LNCaP clone FGC (cell line): Measurements from ENCODE around the gene ZER1.

Experiments used
- DNase-seq: peaks from one replicate; pipeline ENCODE4 v3.0.0-alpha.2; 2011; ENCODE audit warnings: low read depth
- H3K4me3 ChIP-seq: 2 replicates; pipeline ENCODE4 v1.5.1; 2011; ENCODE audit warnings: mild to moderate bottlenecking, low read depth, low read length, control low read depth
- TF ChIP-seq, protein P1 (sequence below): IDR thresholded peaks from 2 replicates; pipeline ENCODE4 v1.5.1; 2012; ENCODE audit warnings: mild to moderate bottlenecking; ENCODE audit not compliant: control insufficient read depth, insufficient read depth; ENCODE audit errors: extremely low read depth

The ZER1 gene

DNA sequence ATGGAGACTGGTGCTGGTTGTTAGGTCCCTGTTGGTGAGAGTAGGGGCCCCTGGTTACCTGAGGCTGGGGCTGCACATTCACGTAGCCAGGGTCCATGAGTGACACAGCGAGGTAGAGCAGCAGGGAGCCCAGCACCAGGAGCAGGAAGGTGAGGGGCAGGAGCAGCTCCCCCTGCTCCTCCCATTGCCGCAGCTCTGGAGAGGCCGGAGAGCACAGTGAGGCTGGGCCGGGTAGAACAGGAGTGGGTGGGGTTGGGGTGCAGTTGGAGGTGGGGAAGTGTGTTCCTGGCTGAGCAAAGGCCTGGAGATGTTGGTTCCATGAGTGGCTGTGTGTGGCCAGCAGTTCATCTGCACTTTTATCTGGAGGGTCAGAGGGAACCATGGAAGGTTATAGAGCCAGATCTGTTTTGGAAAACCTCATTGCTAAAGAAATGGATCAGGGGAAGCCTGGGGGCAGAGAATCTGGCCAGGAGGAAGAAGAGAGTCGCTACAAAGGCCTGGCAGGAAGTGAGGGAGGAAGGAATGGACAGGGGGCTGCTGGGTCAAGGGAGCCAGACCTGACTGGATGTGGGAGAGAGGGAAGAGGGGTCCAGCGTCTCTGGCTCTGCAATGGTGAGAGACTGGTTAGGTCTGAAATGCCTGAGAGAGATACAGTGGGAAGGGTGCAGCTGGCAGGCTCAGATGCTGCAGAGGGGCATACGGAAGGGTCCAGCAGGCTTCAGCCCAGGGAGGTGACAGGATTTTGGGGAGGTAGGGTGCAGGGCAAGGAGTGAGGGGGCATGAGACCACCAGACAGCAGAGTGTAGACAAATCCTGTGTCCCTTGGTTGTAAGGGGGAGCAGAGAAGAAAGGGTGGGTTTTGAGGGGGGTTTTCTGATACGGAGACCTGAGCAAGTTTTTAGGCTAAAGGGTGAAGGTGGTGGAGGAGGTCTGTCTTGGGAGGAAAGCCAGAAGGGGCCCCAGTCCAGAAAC lies 49.1 kb downstream of the ZER1 start:
- TF ChIP-seq, protein P1, sequence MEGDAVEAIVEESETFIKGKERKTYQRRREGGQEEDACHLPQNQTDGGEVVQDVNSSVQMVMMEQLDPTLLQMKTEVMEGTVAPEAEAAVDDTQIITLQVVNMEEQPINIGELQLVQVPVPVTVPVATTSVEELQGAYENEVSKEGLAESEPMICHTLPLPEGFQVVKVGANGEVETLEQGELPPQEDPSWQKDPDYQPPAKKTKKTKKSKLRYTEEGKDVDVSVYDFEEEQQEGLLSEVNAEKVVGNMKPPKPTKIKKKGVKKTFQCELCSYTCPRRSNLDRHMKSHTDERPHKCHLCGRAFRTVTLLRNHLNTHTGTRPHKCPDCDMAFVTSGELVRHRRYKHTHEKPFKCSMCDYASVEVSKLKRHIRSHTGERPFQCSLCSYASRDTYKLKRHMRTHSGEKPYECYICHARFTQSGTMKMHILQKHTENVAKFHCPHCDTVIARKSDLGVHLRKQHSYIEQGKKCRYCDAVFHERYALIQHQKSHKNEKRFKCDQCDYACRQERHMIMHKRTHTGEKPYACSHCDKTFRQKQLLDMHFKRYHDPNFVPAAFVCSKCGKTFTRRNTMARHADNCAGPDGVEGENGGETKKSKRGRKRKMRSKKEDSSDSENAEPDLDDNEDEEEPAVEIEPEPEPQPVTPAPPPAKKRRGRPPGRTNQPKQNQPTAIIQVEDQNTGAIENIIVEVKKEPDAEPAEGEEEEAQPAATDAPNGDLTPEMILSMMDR = no peak
- DNase-seq = no peak
- H3K4me3 ChIP-seq = peak overlapping the region; percentile 94

DNA sequence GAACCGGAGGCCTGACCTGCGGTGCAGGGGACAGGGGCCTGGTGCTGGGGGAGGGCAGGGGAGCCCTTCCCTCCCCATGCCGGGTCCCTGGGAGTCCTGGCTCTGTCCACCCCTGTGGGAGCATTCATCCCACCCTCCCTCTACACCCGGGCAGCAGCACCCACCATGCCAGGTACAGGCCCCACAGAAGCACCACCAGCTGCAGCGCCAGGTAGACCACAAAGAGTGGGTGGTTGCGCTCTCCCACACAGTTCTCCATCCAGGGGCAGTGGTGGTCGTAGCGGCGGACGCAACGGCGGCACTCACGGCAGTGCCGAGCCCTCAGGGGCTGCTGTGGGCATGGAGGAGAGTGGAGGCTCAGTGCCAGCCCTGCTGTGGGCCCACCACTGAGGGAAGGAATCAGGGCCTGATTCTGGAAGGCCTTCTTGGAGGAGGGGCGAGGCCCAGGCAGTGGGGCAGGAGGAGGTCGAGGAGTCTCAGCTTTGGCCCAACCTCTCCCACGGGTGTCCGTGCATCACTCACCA lies 50.2 kb downstream of the ZER1 start:
- no peak for DNase-seq
- TF ChIP-seq, protein P1 = no peak
- H3K4me3 ChIP-seq = no peak overlapping the region

DNA sequence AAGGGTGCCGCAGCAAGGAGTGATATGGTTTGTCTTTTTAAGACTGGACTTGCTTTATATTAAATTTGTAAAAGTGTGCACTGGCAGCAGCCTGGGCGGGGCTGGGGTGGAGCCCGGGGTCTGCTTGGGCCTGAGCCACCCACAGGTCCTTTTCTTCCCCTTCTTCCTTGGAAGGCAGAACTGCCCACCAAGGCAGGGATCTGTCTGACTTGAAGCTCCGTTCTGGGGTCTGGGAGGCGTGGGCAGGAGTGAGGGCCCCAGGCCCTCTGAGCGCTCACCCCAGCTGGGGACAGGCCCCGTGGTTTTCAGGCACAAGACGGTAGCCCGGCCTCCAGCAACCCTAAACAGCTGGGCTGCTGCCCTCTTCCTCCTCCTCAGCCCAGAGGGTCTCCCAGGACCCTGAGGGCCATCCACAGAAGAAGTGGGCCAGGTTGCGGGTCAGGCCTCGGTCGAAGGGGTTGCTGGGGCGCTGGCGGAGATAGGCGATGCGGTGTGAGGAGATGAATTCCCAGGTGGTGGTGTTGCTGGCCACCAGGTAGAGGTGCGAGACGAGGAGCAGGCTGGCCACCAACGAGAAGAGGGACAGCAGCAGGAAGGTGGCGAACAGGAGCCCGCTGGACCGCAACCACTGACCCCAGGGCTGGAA lies 50.8 kb downstream of the ZER1 start:
- TF ChIP-seq, protein P1 = no peak
- no peak for DNase-seq
- H3K4me3 ChIP-seq = no peak overlapping the region

DNA sequence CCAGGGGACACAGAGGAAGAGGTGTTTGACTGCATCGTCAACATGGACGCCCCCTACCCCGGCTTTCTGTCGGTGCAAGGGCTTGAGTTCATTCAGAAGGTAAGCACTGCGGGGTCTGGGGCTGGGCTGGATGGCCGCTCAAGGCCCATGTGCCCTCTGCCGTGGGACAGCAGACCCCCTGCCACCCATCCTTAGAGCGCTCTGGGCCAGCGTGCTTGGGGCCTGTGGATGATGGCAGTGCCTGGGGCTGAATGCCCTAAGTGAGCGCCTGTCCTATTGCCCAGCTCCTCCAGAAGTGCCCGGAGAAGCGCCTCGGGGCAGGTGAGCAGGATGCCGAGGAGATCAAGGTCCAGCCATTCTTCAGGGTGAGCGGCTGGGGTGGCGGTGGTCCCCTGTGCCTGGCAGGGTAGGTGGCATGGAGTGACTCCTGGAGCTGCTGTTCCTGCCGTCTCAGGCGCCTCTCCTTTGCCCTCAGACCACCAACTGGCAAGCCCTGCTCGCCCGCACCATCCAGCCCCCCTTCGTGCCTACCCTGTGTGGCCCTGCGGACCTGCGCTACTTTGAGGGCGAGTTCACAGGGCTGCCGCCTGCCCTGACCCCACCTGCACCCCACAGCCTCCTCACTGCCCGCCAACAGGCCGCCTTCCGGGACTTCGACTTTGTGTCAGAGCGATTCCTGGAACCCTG lies 51.7 kb downstream of the ZER1 start:
- DNase-seq = no peak
- TF ChIP-seq, protein P1 = no peak
- H3K4me3 ChIP-seq = no peak overlapping the region

DNA sequence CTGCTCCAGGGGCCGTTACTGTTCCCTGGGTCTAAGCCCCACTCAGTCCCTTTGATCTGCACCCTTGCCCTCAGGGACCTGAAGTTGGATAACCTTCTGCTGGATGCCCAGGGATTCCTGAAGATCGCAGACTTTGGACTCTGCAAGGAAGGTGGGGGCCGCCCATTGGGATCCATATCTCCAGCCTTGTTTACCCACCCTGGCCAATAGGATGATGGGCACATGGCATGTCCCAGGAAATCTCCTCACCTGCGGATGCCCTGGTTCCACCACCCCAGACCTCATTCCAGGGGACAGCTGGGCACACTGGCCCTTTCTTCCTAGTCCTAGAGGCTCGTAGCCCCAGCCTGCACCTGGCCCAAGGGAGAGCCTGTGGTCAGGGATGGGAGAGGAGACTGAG lies 53.3 kb downstream of the ZER1 start:
- H3K4me3 ChIP-seq = no peak overlapping the region
- DNase-seq = no peak
- TF ChIP-seq, protein P1 = no peak

DNA sequence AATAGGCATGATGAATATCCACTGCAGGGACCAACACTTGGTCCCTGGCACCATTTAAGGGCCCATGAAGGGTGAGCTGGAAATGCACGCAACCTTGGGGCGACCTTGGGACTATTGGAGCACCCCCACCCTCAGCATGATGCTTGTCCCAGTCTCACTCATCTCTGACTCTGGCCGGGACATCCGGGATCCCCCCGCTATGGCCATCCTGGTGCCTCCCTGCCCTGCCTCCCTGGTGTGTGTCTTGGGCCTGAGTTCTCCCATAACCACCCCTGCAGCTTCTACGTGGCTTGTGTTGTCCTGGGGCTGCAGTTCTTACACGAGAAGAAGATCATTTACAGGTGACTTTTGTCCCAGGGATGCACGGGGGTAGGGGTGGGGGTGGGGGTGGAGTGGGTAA lies 53.7 kb downstream of the ZER1 start:
- no peak overlapping the region for H3K4me3 ChIP-seq
- TF ChIP-seq, protein P1 = no peak
- no peak for DNase-seq
